ENCODE measurements around the gene ZNF740. TPM values are rescaled to one million over a fixed set of nuclear protein-coding genes. Genes with fewer than 3 reads are reported as not detected.

Gene ZNF740
- polyA plus RNA-seq, 1 donor from 2014 or later = 24.3 TPM

- Histone ChIP-seq H3K9ac (ENCODE audit: low read length) (no peak overlapping the region), H3K27ac (ENCODE audit: low read length) (no peak overlapping the region), H3K27me3 (ENCODE audit: insufficient read depth, low read depth, low read length) (peaks cover 35% of the 10 kb centered on the region), H4K20me1 (ENCODE audit: insufficient read depth) (no peaks in the 10 kb centered on the region), H3K4me3 (ENCODE audit: low read length) (no peak overlapping the region), H3K4me2 (ENCODE audit: low read length) (no peak overlapping the region), H2AFZ (ENCODE audit: low read depth, low read length) (no peak overlapping the region), H3K9me3 (ENCODE audit: low read length) (no peaks in the 10 kb centered on the region), H3K9me2 (ENCODE audit: insufficient read depth, low read length) (no peaks in the 10 kb centered on the region), H3K79me2 (replicated peaks; ENCODE audit: insufficient read depth, low read length) (no peaks in the 10 kb centered on the region), H3K36me3 (ENCODE audit: insufficient read depth, low read length) (no peaks in the 10 kb centered on the region), H3F3A (ENCODE audit: insufficient read depth, low read length, poor library complexity, severe bottlenecking) (no peaks in the 10 kb centered on the region)
- TF ChIP-seq CTCF (IDR thresholded peaks at IDR 0.05; ENCODE audit: poor library complexity, severe bottlenecking) = no peak
- no peak for TF ChIP-seq SMC3 (conservative IDR thresholded peaks at IDR 0.05; ENCODE audit: poor library complexity)
- no peak for TF ChIP-seq MXI1 (conservative IDR thresholded peaks at IDR 0.05; ENCODE audit: poor library complexity, severe bottlenecking)
- no peak for TF ChIP-seq EZH2 (IDR thresholded peaks at IDR 0.05; ENCODE audit: borderline replicate concordance, insufficient read depth, low read length, poor library complexity, severe bottlenecking)
- no peak for TF ChIP-seq REST (IDR thresholded peaks at IDR 0.05; ENCODE audit: borderline replicate concordance)
- no peak for TF ChIP-seq POLR2AphosphoS5 (IDR thresholded peaks at IDR 0.05)
- TF ChIP-seq EP300 (conservative IDR thresholded peaks at IDR 0.05; ENCODE audit: poor library complexity, severe bottlenecking) = no peak
- no peak for TF ChIP-seq RAD21 (conservative IDR thresholded peaks at IDR 0.05)
- TF ChIP-seq TAF1 (IDR thresholded peaks at IDR 0.05; ENCODE audit: low read depth) = no peak
These were observed 37.4 kb downstream of the ZNF740 start for GRCh38 chr12:53217931-53218307.

GRCh38 chr12:53218551-53219291, 38.2 kb downstream of the ZNF740 start:
- Histone ChIP-seq H3K79me2 (replicated peaks; ENCODE audit: insufficient read depth, low read length) (no peaks in the 10 kb centered on the region), H3K27ac (ENCODE audit: low read length) (no peak overlapping the region)
- TF ChIP-seq EZH2 (IDR thresholded peaks at IDR 0.05; ENCODE audit: borderline replicate concordance, insufficient read depth, low read length, poor library complexity, severe bottlenecking) (no peak), POLR2AphosphoS5 (IDR thresholded peaks at IDR 0.05) (no peak), RAD21 (conservative IDR thresholded peaks at IDR 0.05) (no peak), TAF1 (IDR thresholded peaks at IDR 0.05; ENCODE audit: low read depth) (no peak)

More at GRCh38 chr12:53218551-53219291, 38.2 kb downstream of the ZNF740 start:
- Histone ChIP-seq H3K9me3 (ENCODE audit: low read length) (no peaks in the 10 kb centered on the region), H3K9ac (ENCODE audit: low read length) (no peak overlapping the region), H3F3A (ENCODE audit: insufficient read depth, low read length, poor library complexity, severe bottlenecking) (no peaks in the 10 kb centered on the region), H3K27me3 (ENCODE audit: insufficient read depth, low read depth, low read length) (peaks cover 35% of the 10 kb centered on the region), H3K9me2 (ENCODE audit: insufficient read depth, low read length) (no peaks in the 10 kb centered on the region), H4K20me1 (ENCODE audit: insufficient read depth) (no peaks in the 10 kb centered on the region), H3K4me3 (ENCODE audit: low read length) (peak overlapping the region; percentile 86), H3K36me3 (ENCODE audit: insufficient read depth, low read length) (no peaks in the 10 kb centered on the region), H2AFZ (ENCODE audit: low read depth, low read length) (no peak overlapping the region), H3K4me2 (ENCODE audit: low read length) (no peak overlapping the region)

Data from neural cell (in vitro differentiated cells).